Small intestine (tissue), 7 donors: ENCODE data around the gene NDUFA6. TPM values are rescaled to one million over a fixed set of nuclear protein-coding genes. Genes with fewer than 3 reads are reported as not detected.
"Not testable (repeated sequence)": the region's sequence is repeated elsewhere in the genome, so short reads cannot be mapped to it uniquely, and the experiment has no call there.

ENCODE experiments used
- DNase-seq, 2 donors: peaks; one replicate each; pipeline versions ENCODE4 v3.0.0 to v3.0.0-alpha.2; 2013
- FAIRE-seq: peaks from 2 replicates; lab custom pipeline; 2012; peaks lifted over from hg19 to GRCh38; lab: Jason Lieb, UNC
- H3K27ac ChIP-seq, 3 donors: one replicate each; pipeline ENCODE4 v1.5.1; 2013; ENCODE audit warnings: low read length in 2 of 3, mild to moderate bottlenecking in 2 of 3, control low read depth in 1 of 3, inconsistent platforms in 1 of 3, low read depth in 1 of 3, moderate library complexity in 1 of 3
- H3K27me3 ChIP-seq, 3 donors: one replicate each; pipeline ENCODE4 v1.6.1; 2013; ENCODE audit warnings: low read length in 3 of 3, inconsistent platforms in 1 of 3; ENCODE audit not compliant: control insufficient read depth in 3 of 3, insufficient read depth in 3 of 3
- H3K36me3 ChIP-seq, 3 donors: one replicate each; pipeline ENCODE4 v1.6.1; 2013; ENCODE audit warnings: low read length in 3 of 3, inconsistent platforms in 1 of 3, low read depth in 1 of 3, mild to moderate bottlenecking in 1 of 3, moderate library complexity in 1 of 3; ENCODE audit not compliant: control insufficient read depth in 3 of 3, insufficient read depth in 2 of 3
- H3K4me1 ChIP-seq, 3 donors: one replicate each; pipeline ENCODE4 v1.6.1; 2013; ENCODE audit warnings: low read length in 2 of 3, inconsistent platforms in 1 of 3, low read depth in 1 of 3, mild to moderate bottlenecking in 1 of 3, moderate library complexity in 1 of 3; ENCODE audit not compliant: control insufficient read depth in 3 of 3, insufficient read depth in 2 of 3
- H3K4me3 ChIP-seq, 3 donors: one replicate each; pipeline ENCODE4 v1.5.1; 2013; ENCODE audit warnings: low read length in 3 of 3, control low read depth in 1 of 3, inconsistent platforms in 1 of 3, low read depth in 1 of 3, mild to moderate bottlenecking in 1 of 3, moderate library complexity in 1 of 3
- H3K9me3 ChIP-seq, 2 donors: one replicate each; pipeline ENCODE4 v1.6.1; 2013; ENCODE audit warnings: low read depth in 1 of 2, low read length in 1 of 2; ENCODE audit not compliant: control insufficient read depth in 2 of 2, insufficient read depth in 1 of 2
- WGBS, 3 donors: extraction: QIAGEN DNeasy Blood & Tissue Kit; methylation state at CpG; one replicate each; pipeline ENCODE4 v1.1.7; 2013; 5-methylcytosine and 5-hydroxymethylcytosine counted together
- polyA plus RNA-seq, 4 donors: library from polyadenylated mRNA; stranded (reverse) in 3 of 4; unstranded in 1 of 4; fragments of 200-250 nt in 3 of 4; fragments of 120-200 nt in 1 of 4; gene quantifications; one replicate each; pipeline versions ENCODE4 v1.2.1 to v1.2.3, GENCODE V29; 2013
- donor health status: healthy with polysubstance abuse.
- donor health status: control.
- donor health status: control.
- donor health status: Bipolar disorder and iron deficiency.
- donor health status: healthy.

NDUFA6 gene
- polyA plus RNA-seq, 4 donors, result 62.9 to 258 (median 151) TPM

- H3K9me3 ChIP-seq, result no peaks in the 10 kb centered on the region
- H3K4me1 ChIP-seq, result peaks cover 2 to 43% (median 8%) of the 10 kb centered on the region in 3 donors
- FAIRE-seq (no peak), DNase-seq (no peak)
- peak overlapping the region in 2 of 3 donors; percentile 62 to 63 for H3K4me3 ChIP-seq
- 73 to 81% (median 76%) methylated on average over 14 of the region's 14 CpGs for WGBS, 3 donors
- H3K36me3 ChIP-seq, result peaks cover 0 to 31% (median 0%) of the 10 kb centered on the region in 3 donors
- peak overlapping the region in 2 of 3 donors; percentile 76 to 88 for H3K27ac ChIP-seq
- no peaks in the 10 kb centered on the region for H3K27me3 ChIP-seq
Measured at GRCh38 chr22:42073621-42074041, 16.9 kb downstream of the NDUFA6 start.

GRCh38 chr22:42072606-42073330 lies 17.8 kb downstream of the NDUFA6 start:
- peaks cover 0 to 34% (median 3%) of the 10 kb centered on the region in 3 donors for H3K4me1 ChIP-seq
- WGBS, 3 donors, result 85 to 96% (median 91%) methylated on average over 8 of the region's 8 CpGs

GRCh38 chr22:42071508-42071907 lies 19.1 kb downstream of the NDUFA6 start:
- peak overlapping the region in 1 of 3 donors; percentile 76 for H3K4me3 ChIP-seq
- peak overlapping the region in 1 of 3 donors; percentile 81 for H3K27ac ChIP-seq
- peaks cover 0 to 32% (median 7%) of the 10 kb centered on the region in 3 donors for H3K36me3 ChIP-seq
- FAIRE-seq, H3K27me3 ChIP-seq, H3K9me3 ChIP-seq, DNase-seq: not testable (repeated sequence)
- WGBS, 3 donors, result 53 to 68% (median 59%) methylated on average over 7 of the region's 7 CpGs
- H3K4me1 ChIP-seq, result peaks cover 0 to 32% (median 3%) of the 10 kb centered on the region in 3 donors

More at GRCh38 chr22:42072606-42073330, 17.8 kb downstream of the NDUFA6 start:
- Histone ChIP-seq H3K27ac (no peak overlapping the region), H3K9me3 (no peaks in the 10 kb centered on the region), H3K27me3 (no peaks in the 10 kb centered on the region), H3K36me3 (peaks cover 0 to 32% (median 0%) of the 10 kb centered on the region in 3 donors), H3K4me3 (no peak overlapping the region)
- FAIRE-seq (no peak), DNase-seq (no peak)

- H3K36me3 ChIP-seq, result peaks cover 0 to 37% (median 7%) of the 10 kb centered on the region in 3 donors
- H3K4me3 ChIP-seq, result peak within 1 kb of the TSS; percentile 44 to 76 (median 63)
- WGBS, 3 donors, result 0 to 1% (median 0%) methylated on average over 54 to 56 of the region's 56 CpGs
- no peaks in the 10 kb centered on the region for H3K27me3 ChIP-seq
- DNase-seq (peak; percentile 98 to 99), FAIRE-seq (no peak)
- H3K27ac ChIP-seq, result peak within 1 kb of the TSS; percentile 81 to 90 (median 88)
- peaks cover 0 to 32% (median 3%) of the 10 kb centered on the region in 3 donors for H3K4me1 ChIP-seq
- H3K9me3 ChIP-seq, result no peaks in the 10 kb centered on the region
Measured at GRCh38 chr22:42070517-42071422, 19.8 kb downstream of the NDUFA6 start, which contains the start of gene NAGA. Gene NAGA, minus strand, starts transcription at chr22:42070812. Its CDS starts 515 bp downstream, at chr22:42070297.

GRCh38 chr22:42069801-42070516 lies 20.6 kb downstream of the NDUFA6 start:
- H3K9me3 ChIP-seq, result no peaks in the 10 kb centered on the region
- H3K27me3 ChIP-seq, result no peaks in the 10 kb centered on the region
- FAIRE-seq, result no peak
- WGBS, 3 donors, result 20 to 22% (median 22%) methylated on average over 19 of the region's 19 CpGs
- DNase-seq, result no peak
- peak overlapping the region; percentile 81 to 90 (median 88) for H3K27ac ChIP-seq
- H3K4me3 ChIP-seq, result peak overlapping the region; percentile 44 to 76 (median 63)
- H3K36me3 ChIP-seq, result peaks cover 0 to 36% (median 7%) of the 10 kb centered on the region in 3 donors
- H3K4me1 ChIP-seq, result peaks cover 0 to 30% (median 3%) of the 10 kb centered on the region in 3 donors

- Histone ChIP-seq H3K4me1 (peaks cover 0 to 20% (median 5%) of the 10 kb centered on the region in 3 donors), H3K9me3 (no peaks in the 10 kb centered on the region), H3K27me3 (no peaks in the 10 kb centered on the region), H3K4me3 (no peak overlapping the region), H3K27ac (no peak overlapping the region), H3K36me3 (peaks cover 0 to 40% (median 7%) of the 10 kb centered on the region in 3 donors)
- DNase-seq (no peak), FAIRE-seq (no peak)
- WGBS, 3 donors, result 91 to 94% (median 93%) methylated on average over 4 of the region's 4 CpGs
Measured at GRCh38 chr22:42068291-42068690, 22.3 kb downstream of the NDUFA6 start.

GRCh38 chr22:42067671-42068251 lies 22.8 kb downstream of the NDUFA6 start:
- no peaks in the 10 kb centered on the region for H3K9me3 ChIP-seq
- H3K4me1 ChIP-seq, result peaks cover 0 to 20% (median 5%) of the 10 kb centered on the region in 3 donors
- no peak overlapping the region for H3K4me3 ChIP-seq
- no peaks in the 10 kb centered on the region for H3K27me3 ChIP-seq
- DNase-seq, result no peak
- H3K36me3 ChIP-seq, result peaks cover 0 to 43% (median 10%) of the 10 kb centered on the region in 3 donors
- no peak for FAIRE-seq
- H3K27ac ChIP-seq, result no peak overlapping the region
- 90 to 95% (median 95%) methylated on average over 14 of the region's 14 CpGs for WGBS, 3 donors
